Globus pallidus (tissue), 1 donor: Measurements from ENCODE around the gene CFAP107.
"Not testable (repeated sequence)": the region's sequence is repeated elsewhere in the genome, so short reads cannot be mapped to it uniquely, and the experiment has no call there.

Experiments used
- DNase-seq: peaks from one replicate; pipeline ENCODE4 v3.0.0-alpha.2; 2015; ENCODE audit warnings: low spot score

Gene CFAP107

GRCh38 chr1:12778907-12779306 is 32.9 kb downstream of the CFAP107 start:
- no peak for DNase-seq

DNA sequence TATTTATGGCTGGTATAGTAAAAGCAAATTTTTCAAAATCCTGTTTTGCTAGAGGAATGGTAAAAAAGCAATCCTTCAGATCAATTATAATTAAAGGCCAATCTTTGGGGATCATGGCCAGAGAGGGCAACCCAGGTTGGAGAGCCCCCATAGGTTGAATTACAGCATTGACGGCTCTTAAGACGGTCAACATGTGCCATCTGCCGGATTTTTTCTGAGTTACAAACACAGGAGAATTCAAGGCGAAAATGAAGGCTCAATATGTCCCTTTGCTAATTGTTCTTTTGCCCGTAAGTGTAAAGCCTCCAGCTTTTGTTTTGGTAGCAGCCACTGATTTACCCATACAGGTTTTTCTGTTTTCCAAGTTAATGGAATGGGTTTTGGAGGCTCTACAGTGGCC is 35.5 kb downstream of the CFAP107 start:
- not testable (repeated sequence) for DNase-seq

GRCh38 chr1:12783783-12784182 is 37.8 kb downstream of the CFAP107 start:
- DNase-seq = not testable (repeated sequence)

- DNase-seq = not testable (repeated sequence)
These were observed 38.7 kb downstream of the CFAP107 start for GRCh38 chr1:12784729-12785128.

- not testable (repeated sequence) for DNase-seq
These were observed 45.1 kb downstream of the CFAP107 start, which contains the start of gene PRAMEF1 for GRCh38 chr1:12791097-12791496. TSS of gene PRAMEF1 (plus strand) at chr1:12791397. CDS start at chr1:12793228, 1,831 bp downstream.

- DNase-seq = no peak
These were observed 52.9 kb downstream of the CFAP107 start for GRCh38 chr1:12798911-12799310.

DNA sequence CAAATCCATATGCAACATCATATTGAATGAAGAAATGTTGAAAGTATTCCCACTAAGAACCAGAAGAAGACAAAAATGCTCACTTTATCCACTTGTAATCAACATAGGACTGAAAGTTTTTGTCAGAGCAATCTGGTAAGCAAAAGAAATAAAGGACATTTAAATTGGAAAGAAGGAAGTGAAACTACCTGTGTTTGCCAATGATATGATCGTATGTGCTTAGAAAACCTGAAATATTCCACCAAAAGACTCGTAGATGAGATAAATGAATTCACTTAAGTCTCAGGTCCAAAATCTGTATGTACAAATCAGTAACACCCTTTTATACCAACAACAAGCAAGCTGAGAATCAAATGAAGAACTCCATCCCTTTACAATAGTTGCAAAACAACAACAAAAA is 53.7 kb downstream of the CFAP107 start:
- no peak for DNase-seq

GRCh38 chr1:12809933-12810332 is 63.9 kb downstream of the CFAP107 start:
- no peak for DNase-seq

GRCh38 chr1:12810691-12811408 is 64.8 kb downstream of the CFAP107 start:
- no peak for DNase-seq

DNA sequence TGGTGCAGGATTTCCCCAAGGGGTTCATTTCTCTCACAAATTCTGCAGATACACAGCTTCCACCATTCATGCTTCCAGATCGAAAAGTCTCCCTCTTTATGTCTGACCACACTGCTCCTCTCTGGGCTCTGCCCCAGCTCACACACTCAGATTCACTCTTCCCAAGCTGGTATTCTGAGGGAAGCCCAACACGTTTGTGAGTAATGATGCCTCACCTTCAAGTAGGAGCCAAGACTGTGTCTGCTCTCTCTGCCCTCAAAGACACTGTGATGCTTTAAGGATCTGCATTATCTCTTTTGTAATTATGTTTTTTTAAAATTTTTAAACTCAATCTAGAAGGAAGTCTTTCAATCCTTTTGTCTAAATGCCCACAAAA is 65.4 kb downstream of the CFAP107 start:
- no peak for DNase-seq
